Mesendoderm (in vitro differentiated cells): ENCODE results near the gene COPG1.

Experiments
- DNase-seq: peaks from one replicate; pipeline ENCODE4 v3.0.0; 2013
- H2AK5ac ChIP-seq: 2 replicates; pipeline ENCODE4 v1.6.1; 2013; ENCODE audit warnings: low read length, inconsistent platforms
- H2BK120ac ChIP-seq: 2 replicates; pipeline ENCODE4 v1.6.1; 2013; ENCODE audit warnings: low read depth, mild to moderate bottlenecking, low read length, moderate library complexity, mixed read lengths
- H2BK15ac ChIP-seq: replicated peaks from 2 replicates; pipeline ENCODE4 v1.6.1; 2013; ENCODE audit warnings: low read depth, mild to moderate bottlenecking, moderate library complexity
- H2BK5ac ChIP-seq: 2 replicates; pipeline ENCODE4 v1.6.1; 2013; ENCODE audit warnings: low read length, inconsistent platforms
- H3K18ac ChIP-seq: 2 replicates; pipeline ENCODE4 v1.6.1; 2013; ENCODE audit warnings: mild to moderate bottlenecking, low read length, mixed read lengths
- H3K23ac ChIP-seq: one replicate; pipeline ENCODE4 v1.6.1; 2013; ENCODE audit warnings: low read length
- H3K27ac ChIP-seq: 2 replicates; pipeline ENCODE4 v1.5.1; 2013; ENCODE audit warnings: low read depth, mild to moderate bottlenecking, inconsistent platforms, low read length, moderate library complexity
- H3K27me3 ChIP-seq: 2 replicates; pipeline ENCODE4 v1.6.1; 2013; ENCODE audit warnings: low read length, control low read depth, mild to moderate bottlenecking, inconsistent platforms; ENCODE audit not compliant: insufficient read depth, poor library complexity
- H3K36me3 ChIP-seq: 2 replicates; pipeline ENCODE4 v1.6.1; 2013; ENCODE audit warnings: low read length, inconsistent platforms; ENCODE audit not compliant: control insufficient read depth, insufficient read depth
- H3K4ac ChIP-seq: one replicate; pipeline ENCODE4 v1.6.1; 2013; ENCODE audit warnings: low read depth, mild to moderate bottlenecking, low read length, moderate library complexity
- H3K4me1 ChIP-seq: 2 replicates; pipeline ENCODE4 v1.6.1; 2013; ENCODE audit warnings: low read depth, low read length, inconsistent platforms; ENCODE audit not compliant: control insufficient read depth
- H3K4me2 ChIP-seq: 2 replicates; pipeline ENCODE4 v1.6.1; 2013; ENCODE audit warnings: low read length
- H3K4me3 ChIP-seq: 2 replicates; pipeline ENCODE4 v1.5.1; 2013; ENCODE audit warnings: mild to moderate bottlenecking, low read length
- H3K56ac ChIP-seq: one replicate; pipeline ENCODE4 v1.6.1; 2013; ENCODE audit warnings: low read length
- H3K79me1 ChIP-seq: 2 replicates; pipeline ENCODE4 v1.6.1; 2013; ENCODE audit warnings: low read length, inconsistent platforms
- H3K79me2 ChIP-seq: 2 replicates; pipeline ENCODE4 v1.6.1; 2013; ENCODE audit warnings: mild to moderate bottlenecking, low read length; ENCODE audit not compliant: control insufficient read depth, insufficient read depth
- H3K9ac ChIP-seq: 2 replicates; pipeline ENCODE4 v1.6.1; 2013; ENCODE audit warnings: low read length, inconsistent platforms
- H4K5ac ChIP-seq: one replicate; pipeline ENCODE4 v1.6.1; 2013; ENCODE audit warnings: low read length
- H4K8ac ChIP-seq: one replicate; pipeline ENCODE4 v1.6.1; 2013; ENCODE audit warnings: low read depth, mild to moderate bottlenecking, control low read depth, low read length, moderate library complexity
- WGBS: extraction: QIAGEN DNeasy Blood & Tissue Kit; methylation state at CpG from one replicate; pipeline ENCODE4 v1.1.7; 2013; ENCODE audit warnings: low lambda C conversion rate, missing lambda C conversion rate; ENCODE audit not compliant: insufficient coverage; ENCODE audit errors: extremely low coverage; 5-methylcytosine and 5-hydroxymethylcytosine counted together

COPG1 gene

DNA sequence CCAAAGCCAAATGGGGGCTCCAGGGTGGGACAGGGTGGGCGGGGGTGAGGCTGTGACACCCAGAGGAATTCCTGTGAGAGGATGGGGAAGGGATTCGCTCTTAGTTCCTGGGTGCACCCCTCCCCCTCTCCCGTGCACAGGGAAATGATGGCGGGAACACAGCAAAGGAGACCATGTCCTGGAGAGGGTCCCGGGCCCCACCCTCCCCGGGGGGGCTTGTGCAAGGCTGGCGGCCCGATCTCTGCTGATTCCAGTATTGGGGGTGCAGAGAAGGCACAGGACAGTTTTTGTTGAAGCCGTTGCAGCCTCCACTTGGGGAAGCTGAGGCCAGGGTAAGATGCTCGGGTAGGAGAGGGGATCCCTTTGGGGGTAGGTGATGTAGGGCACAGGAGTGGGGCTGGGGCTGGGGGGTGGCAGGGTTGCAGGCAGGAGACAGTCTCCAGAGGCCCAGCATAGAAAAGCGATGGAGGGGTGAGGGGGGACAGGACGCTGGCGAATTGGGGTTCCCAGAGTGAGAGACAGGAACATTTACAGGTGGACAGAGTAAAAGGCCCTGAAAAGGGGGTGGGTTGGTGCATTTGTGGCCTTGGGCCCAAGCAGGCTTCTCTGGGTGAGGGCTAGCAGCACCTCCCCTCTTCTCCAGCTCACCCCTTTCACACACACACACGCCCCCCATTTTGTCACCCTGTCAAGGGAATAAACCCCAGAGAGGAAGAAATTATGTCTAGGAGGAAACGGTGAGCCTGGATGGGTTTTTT lies 67.8 kb downstream of the COPG1 start:
- no peak overlapping the region for H2BK120ac ChIP-seq
- no peaks in the 10 kb centered on the region for H3K27me3 ChIP-seq
- H3K23ac ChIP-seq, result no peak overlapping the region
- H3K4ac ChIP-seq, result no peak overlapping the region
- peaks cover 3% of the 10 kb centered on the region for H3K79me2 ChIP-seq
- no peak overlapping the region for H2BK15ac ChIP-seq
- H3K9ac ChIP-seq, result peak overlapping the region; percentile 74
- H2BK5ac ChIP-seq, result no peak overlapping the region
- peak overlapping the region; percentile 93 for H3K56ac ChIP-seq
- H3K18ac ChIP-seq, result no peak overlapping the region
- no peak overlapping the region for H3K27ac ChIP-seq
- no CpG with 5 or more reads among the region's 15 CpGs for WGBS
- DNase-seq, result no peak
- peaks cover 4% of the 10 kb centered on the region for H3K36me3 ChIP-seq
- no peak overlapping the region for H3K4me3 ChIP-seq
- H3K4me1 ChIP-seq, result peaks cover 4% of the 10 kb centered on the region
- H3K79me1 ChIP-seq, result peaks cover 5% of the 10 kb centered on the region
- H3K4me2 ChIP-seq, result peak overlapping the region; percentile 51
- H2AK5ac ChIP-seq, result no peak overlapping the region
- H4K8ac ChIP-seq, result no peak overlapping the region
- no peak overlapping the region for H4K5ac ChIP-seq

DNA sequence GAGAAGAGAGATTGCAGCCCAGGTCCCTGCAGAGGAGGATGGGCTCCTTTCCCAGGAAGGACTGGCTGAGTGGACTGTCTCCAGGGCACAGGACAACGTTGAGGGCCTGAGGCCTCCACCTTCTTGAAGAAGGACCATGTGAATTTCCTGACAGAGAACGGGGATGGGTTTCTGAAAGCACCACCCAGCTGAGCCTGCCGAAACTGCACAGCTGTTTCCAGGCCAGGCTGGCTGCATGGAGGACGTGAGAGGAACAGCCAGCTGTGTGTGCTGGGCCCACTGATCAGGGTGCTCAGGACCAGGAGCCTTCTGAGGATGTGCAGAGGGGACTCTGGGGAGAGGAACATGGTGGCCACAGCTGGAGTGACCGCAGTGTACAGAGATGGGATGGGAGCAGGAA lies 68.4 kb downstream of the COPG1 start:
- H3K4me3 ChIP-seq, result no peak overlapping the region
- H4K8ac ChIP-seq, result no peak overlapping the region
- H3K18ac ChIP-seq, result no peak overlapping the region
- H3K79me1 ChIP-seq, result peaks cover 5% of the 10 kb centered on the region
- no peaks in the 10 kb centered on the region for H3K27me3 ChIP-seq
- no CpG with 5 or more reads among the region's 5 CpGs for WGBS
- no peak overlapping the region for H2BK5ac ChIP-seq
- H3K4me1 ChIP-seq, result peaks cover 4% of the 10 kb centered on the region
- no peak overlapping the region for H2BK15ac ChIP-seq
- H3K4me2 ChIP-seq, result no peak overlapping the region
- H2BK120ac ChIP-seq, result no peak overlapping the region
- no peak overlapping the region for H3K56ac ChIP-seq
- H3K23ac ChIP-seq, result no peak overlapping the region
- no peak overlapping the region for H4K5ac ChIP-seq
- H3K9ac ChIP-seq, result no peak overlapping the region
- peaks cover 3% of the 10 kb centered on the region for H3K79me2 ChIP-seq
- peaks cover 4% of the 10 kb centered on the region for H3K36me3 ChIP-seq
- H3K4ac ChIP-seq, result no peak overlapping the region
- H3K27ac ChIP-seq, result no peak overlapping the region
- no peak for DNase-seq
- H2AK5ac ChIP-seq, result no peak overlapping the region

GRCh38 chr3:129318921-129319320 lies 69.5 kb downstream of the COPG1 start:
- Histone ChIP-seq H4K8ac (no peak overlapping the region), H3K56ac (no peak overlapping the region), H3K9ac (no peak overlapping the region), H3K23ac (no peak overlapping the region), H2BK120ac (no peak overlapping the region), H3K4ac (no peak overlapping the region), H3K79me2 (peaks cover 3% of the 10 kb centered on the region), H3K4me1 (peaks cover 4% of the 10 kb centered on the region), H2AK5ac (no peak overlapping the region), H3K4me3 (no peak overlapping the region), H3K18ac (no peak overlapping the region), H2BK15ac (no peak overlapping the region), H3K4me2 (no peak overlapping the region), H3K27ac (no peak overlapping the region), H3K27me3 (no peaks in the 10 kb centered on the region), H2BK5ac (no peak overlapping the region), H3K79me1 (peaks cover 5% of the 10 kb centered on the region), H3K36me3 (peaks cover 4% of the 10 kb centered on the region), H4K5ac (no peak overlapping the region)
- no peak for DNase-seq
- WGBS, result no CpG with 5 or more reads among the region's 15 CpGs

- peaks cover 4% of the 10 kb centered on the region for H3K36me3 ChIP-seq
- WGBS, result no CpG with 5 or more reads among the region's 8 CpGs
- H3K27ac ChIP-seq, result no peak overlapping the region
- no peak overlapping the region for H2AK5ac ChIP-seq
- peaks cover 3% of the 10 kb centered on the region for H3K79me2 ChIP-seq
- H3K18ac ChIP-seq, result no peak overlapping the region
- no peak overlapping the region for H3K56ac ChIP-seq
- no peak overlapping the region for H3K4ac ChIP-seq
- no peak for DNase-seq
- H2BK15ac ChIP-seq, result no peak overlapping the region
- H4K5ac ChIP-seq, result no peak overlapping the region
- H3K79me1 ChIP-seq, result peaks cover 5% of the 10 kb centered on the region
- no peak overlapping the region for H4K8ac ChIP-seq
- no peaks in the 10 kb centered on the region for H3K27me3 ChIP-seq
- H3K4me1 ChIP-seq, result no peaks in the 10 kb centered on the region
- no peak overlapping the region for H3K23ac ChIP-seq
- no peak overlapping the region for H3K4me2 ChIP-seq
- H2BK5ac ChIP-seq, result no peak overlapping the region
- no peak overlapping the region for H3K4me3 ChIP-seq
- no peak overlapping the region for H3K9ac ChIP-seq
- H2BK120ac ChIP-seq, result no peak overlapping the region
These were observed 70.9 kb downstream of the COPG1 start for GRCh38 chr3:129320261-129320660.

GRCh38 chr3:129320825-129321487 lies 71.5 kb downstream of the COPG1 start:
- no peak overlapping the region for H3K4me3 ChIP-seq
- H3K27me3 ChIP-seq, result no peaks in the 10 kb centered on the region
- H4K8ac ChIP-seq, result no peak overlapping the region
- no peak overlapping the region for H2AK5ac ChIP-seq
- no peaks in the 10 kb centered on the region for H3K79me2 ChIP-seq
- H3K27ac ChIP-seq, result no peak overlapping the region
- H3K79me1 ChIP-seq, result peaks cover 2% of the 10 kb centered on the region
- no peak overlapping the region for H4K5ac ChIP-seq
- no peak overlapping the region for H3K4ac ChIP-seq
- no peak overlapping the region for H2BK120ac ChIP-seq
- H3K4me2 ChIP-seq, result no peak overlapping the region
- H3K36me3 ChIP-seq, result peaks cover 4% of the 10 kb centered on the region
- DNase-seq, result no peak
- no peak overlapping the region for H3K9ac ChIP-seq
- no peak overlapping the region for H3K23ac ChIP-seq
- no peak overlapping the region for H3K18ac ChIP-seq
- H2BK15ac ChIP-seq, result no peak overlapping the region
- no peaks in the 10 kb centered on the region for H3K4me1 ChIP-seq
- WGBS, result 100% methylated on average over 5 of the region's 7 CpGs
- no peak overlapping the region for H3K56ac ChIP-seq
- H2BK5ac ChIP-seq, result no peak overlapping the region
